ENCODE data around the gene IPO9. TPM values are rescaled to one million over a fixed set of nuclear protein-coding genes. Genes with fewer than 3 reads are reported as not detected.
"Not testable (repeated sequence)": the region's sequence is repeated elsewhere in the genome, so short reads cannot be mapped to it uniquely, and the experiment has no call there.

Gene IPO9
- polyA plus RNA-seq, 12 donors, result 26.6 to 82.6 (median 51.9) TPM; not detected in 1

DNA sequence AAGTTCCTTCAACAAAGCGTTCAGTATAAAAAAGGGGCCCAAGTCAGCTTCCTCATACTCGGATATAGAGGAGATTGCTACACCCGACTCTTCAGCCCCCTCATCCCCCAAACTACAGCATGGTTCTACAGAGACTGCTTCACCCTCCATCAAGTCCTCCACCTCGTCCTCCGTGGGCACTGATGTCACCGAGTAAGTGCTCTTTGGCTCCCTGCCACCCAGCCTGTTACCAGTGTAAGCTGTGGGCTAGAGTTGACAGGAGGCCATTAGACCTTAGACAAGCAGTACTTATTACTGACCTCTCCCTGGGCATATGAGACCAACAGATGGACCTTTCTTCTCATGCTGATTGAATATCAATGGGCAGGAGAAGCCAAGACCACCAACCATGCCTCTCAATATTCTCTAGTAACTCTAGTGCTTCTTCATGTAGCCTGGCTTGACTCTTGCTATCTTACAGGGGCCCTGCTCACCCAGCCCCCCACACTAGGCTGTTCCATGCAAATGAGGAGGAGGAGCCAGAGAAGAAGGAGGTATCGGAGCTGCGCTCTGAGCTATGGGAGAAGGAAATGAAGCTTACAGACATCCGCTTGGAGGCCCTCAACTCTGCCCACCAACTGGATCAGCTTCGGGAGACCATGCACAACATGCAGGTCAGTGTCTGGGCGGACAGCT is 20.9 kb upstream of the IPO9 start:
- no peak for DNase-seq

DNA sequence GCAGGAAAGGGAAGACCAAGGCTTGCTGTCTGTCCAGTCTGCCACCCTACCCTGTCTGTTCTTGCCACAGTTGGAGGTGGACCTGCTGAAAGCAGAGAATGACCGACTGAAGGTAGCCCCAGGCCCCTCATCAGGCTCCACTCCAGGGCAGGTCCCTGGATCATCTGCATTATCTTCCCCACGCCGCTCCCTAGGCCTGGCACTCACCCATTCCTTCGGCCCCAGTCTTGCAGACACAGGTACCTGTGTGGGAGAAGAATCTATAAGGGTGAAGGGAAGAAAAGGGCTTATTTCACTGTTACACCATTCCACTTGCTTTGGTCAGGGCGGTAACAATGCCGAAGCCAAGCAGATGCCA is 20.3 kb upstream of the IPO9 start:
- no peak for DNase-seq

DNA sequence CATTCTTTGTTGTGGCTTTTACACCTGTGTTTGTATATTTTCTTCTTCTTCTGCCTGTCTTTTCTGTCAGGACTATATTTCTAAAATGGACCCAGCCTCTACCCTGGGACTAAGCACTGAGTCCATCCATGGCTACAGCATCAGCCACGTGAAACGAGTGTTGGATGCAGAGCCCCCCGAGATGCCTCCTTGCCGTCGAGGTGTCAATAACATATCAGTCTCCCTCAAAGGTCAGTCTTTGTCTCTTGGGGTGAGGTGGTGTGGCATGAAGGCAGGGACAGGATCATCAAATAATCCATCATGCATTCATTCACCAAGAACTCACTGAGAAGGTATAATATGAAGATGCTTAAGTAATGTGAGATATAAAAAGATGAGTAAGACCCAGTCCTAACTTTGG is 19.1 kb upstream of the IPO9 start:
- DNase-seq, result no peak

DNA sequence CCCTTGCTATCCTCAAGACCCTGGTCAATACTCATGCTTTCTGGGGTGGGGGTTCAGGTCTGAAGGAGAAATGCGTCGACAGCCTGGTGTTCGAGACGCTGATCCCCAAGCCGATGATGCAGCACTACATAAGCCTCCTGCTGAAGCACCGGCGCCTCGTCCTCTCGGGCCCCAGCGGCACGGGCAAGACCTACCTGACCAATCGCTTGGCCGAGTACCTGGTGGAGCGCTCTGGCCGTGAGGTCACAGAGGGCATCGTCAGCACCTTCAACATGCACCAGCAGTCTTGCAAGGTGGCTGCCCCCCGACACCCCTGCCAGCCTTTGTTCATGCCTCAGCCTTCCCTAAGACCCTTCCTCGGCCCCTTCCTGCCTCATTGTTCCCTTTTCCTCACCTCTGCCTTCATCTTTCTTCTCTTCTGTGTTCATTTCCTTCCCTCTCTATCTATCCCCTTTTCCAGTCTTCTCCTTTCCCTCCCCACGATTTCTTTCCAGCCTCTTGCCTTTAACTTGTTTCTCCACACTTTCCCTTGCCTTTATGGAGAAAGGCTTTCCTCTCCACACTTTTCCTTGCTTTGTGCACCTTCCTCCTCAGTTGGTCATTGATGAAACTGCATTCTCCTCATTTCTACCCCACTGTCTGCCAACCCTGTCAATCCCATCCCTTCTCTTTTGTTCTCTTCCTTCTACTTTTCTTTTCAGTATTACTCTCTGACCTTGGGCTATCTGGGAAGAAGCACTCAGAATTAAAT is 18.3 kb upstream of the IPO9 start:
- DNase-seq, result no peak

DNA sequence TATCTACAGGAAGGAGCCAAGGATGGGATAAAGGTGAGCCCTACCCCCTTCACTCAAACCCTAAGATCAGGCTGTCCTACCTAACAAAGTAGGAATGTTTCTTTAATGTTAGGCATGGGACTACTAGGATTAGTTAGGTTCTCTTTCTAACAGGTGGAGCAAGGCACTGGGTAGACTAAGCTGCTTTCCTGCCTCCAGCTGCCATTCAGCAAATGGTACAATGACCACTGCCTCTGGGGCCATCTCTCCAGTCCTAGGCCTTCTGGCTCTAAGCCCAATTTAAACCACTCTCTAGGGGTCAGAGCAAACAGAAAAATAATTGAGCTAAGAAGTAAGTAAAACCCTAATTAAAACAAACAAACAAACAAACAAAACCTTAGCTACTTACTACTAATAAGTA is 15.7 kb upstream of the IPO9 start:
- no peak for DNase-seq

DNA sequence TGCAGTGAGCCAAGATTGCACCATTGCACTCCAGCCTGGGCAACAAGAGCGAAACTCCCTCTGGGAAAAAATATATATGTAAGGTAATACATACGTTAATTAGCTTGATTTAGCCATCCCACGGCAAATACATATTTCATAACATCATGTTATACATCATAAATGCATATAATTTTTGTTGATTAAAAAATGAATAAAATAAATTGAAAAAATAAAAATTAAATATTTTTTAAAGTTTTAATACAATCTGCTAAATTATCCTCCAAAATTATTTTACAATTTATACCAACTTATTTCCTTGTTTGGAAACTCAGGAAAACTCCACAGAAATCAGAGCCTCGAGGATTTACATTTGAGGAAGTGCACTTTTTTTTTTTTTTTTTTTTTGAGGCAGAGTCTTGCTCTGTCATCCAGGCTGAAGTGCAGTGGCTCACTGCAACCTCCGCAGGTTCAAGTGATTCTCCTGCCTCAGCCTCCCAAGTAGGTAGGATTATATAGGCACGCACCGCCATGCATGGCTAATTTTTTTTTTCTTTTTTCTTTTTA is 12.6 kb upstream of the IPO9 start:
- no peak for DNase-seq

DNA sequence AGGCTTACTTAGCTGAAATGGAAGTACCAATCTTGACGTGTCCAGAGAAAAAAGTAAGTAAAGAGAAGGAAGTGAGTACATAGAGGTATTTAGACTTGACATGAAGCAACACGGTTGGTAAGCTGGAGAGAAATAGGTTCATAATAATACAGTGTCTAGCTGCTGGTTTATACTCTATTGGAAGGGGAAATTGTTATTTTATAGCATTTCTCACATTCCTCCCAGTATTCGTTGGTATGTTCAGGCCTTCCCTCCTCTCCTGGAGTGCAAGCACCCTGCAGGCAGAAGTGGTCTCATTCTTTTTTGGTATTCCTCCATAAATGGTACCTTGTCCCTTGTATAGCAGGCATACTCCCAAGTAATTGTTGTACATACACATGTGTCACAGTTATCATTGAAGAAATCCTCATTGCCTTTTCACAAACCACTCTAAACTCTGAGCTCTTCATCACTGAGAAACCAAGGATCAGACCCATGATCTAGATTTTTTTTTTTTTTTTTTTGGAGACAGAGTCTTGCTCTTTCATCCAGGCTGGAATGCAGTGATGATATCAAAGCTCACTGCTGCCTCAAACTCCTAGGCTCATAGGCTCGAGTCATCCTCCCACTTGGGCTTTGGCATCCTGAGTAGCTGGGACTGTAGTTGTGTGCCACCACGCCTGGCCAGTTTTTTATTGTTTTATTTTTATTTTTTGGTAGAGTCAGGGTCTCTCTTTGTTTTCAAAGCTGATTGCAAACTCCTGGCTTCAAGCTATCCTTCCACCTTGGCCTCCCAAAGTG is 9.8 kb upstream of the IPO9 start:
- DNase-seq, result no peak

DNA sequence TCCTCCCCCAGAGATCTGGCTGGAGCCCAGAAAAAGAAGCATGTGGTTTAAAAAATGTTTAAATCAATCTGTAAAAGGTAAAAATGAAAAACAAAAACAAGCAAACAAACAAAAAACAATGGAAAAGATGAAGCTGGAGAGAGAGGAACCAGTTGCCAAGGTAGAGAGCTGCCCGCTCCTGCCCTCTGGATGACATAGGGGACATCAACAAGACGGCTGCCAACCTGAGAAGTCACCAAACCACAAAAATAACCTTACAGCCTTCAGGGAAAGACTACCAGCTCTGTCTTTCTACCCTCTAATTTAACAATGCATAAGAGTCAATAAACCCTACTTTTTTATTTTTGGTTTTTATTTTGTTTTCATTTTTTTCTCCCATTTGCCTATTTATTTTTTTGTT is 8.5 kb upstream of the IPO9 start:
- DNase-seq, result no peak

DNA sequence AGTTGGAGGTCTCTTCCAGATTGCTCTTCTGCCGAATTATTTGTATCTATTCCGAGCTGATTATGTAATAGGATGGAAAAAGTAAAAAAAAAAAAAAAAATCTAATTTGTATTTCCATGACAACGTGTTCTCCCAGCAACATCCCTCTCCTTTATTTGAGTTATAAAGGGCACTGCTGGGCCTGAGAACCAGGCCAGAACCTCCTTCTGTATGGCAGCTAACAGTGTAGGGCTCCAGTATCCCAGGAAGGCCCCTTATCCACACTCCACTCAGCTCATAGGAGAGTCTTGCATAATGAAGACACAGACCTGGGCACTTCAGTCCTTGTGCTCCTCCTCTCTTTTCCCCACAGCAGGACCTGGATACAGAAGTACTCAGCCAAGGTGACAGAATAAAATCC is 3.7 kb upstream of the IPO9 start:
- DNase-seq, result no peak

DNA sequence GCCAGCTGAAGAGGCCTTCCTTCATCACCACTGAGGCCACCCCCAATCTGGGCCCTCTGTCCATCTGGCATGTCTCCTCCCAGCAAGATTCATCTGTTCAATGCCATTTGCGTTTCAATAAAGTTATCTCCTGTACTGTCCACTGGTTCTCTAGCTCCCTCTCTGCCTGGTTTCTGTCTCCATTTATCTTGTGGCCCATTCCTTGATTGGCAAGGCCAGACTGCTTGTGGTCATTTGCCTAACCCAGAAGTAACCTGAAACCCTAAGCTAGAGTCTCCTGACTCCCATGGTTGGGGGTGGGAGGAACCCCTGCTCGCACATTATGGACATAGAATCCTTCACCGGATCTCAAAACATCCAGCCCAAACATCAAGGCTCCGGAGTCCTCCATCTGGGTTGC is 2.1 kb upstream of the IPO9 start:
- DNase-seq, result no peak

DNA sequence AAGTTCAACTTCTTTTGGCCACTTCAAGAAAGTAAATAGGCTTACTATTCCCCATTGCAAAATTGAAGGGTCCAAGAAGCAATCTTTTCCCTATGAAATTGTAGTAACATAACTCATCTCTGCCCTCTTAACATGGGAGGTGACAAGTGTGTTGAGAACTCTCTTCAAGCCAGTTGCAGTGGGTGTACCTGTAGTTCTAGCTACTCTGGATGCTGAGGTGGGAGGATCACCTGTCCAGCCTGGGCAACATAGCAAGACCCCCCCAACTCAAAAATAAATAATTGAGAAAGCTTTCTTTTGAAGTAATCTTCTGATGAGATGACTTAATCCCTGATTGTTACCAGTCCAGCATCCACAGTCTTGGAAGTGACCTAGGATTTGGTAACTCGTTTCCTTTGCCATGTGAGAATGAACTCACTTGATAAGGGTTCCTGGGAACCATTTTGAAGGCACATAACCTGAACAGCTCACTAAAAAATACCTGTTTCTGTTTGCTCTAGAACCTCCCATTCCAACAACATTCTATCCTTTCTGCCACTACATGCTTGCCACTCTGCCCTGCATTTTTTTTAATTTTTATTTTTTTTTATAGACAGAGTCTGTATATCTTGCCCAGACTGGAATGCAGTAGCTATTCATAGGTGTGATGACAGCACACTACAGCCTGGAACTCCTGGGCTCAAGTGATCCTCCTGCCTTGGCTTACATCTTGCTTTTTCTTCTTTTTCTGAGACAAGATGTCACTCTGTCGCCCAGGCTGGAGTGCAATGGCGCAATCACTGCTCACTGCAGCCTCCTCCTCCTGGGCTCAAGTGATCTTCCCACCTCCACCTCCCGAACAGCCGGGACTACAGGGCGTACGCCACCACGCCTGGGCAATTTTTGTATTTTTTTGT is 1.4 kb upstream of the IPO9 start:
- no peak for DNase-seq

DNA sequence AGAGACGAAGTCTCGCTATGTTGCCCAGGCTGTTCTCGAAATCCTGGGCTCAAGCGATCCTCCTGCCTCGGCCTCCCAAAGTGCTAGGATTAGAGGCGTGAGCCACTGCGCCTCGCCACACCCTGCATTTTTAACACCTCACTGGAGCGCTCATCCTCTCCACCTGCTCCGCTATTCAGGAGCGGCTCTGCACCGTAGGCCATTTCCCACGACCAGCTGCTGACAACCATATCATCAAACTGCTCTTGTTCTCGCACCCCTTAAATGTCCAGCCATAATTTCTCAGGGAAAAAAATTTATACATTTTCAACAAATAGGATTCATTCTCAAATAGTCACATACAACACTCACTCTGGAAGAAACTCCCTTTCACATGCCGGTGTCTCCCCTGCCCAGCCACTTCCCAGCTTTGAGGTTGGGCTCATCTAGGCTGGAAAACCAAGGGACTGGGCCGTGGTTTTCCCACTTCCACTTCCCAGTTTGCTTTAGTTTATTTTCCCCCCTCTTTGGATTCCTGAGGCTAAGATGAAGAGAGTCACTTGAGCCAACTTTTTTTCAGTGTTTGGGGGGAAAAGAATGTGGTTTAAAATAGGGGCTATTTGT is 639 bp upstream of the IPO9 start:
- DNase-seq, result no peak

DNA sequence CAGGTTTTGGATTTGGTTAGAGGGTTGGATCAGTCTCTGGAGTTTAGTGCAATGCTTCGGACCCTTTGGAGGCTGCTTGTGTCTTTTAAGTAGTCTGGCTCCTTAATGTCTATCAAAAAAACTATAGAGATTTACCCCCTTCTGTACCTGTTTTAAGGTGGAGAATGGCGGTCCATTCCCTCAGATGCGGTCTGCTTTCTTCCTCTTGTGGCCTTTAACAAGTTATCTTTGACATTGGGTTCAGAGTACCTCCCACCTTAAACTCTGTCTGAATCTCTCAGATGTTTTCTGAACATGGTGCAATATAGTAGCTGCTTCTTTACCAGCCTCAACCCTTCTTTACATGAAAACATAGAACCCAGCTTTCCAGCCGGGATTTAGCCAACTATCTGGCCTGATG is 2.4 kb downstream of the IPO9 start:
- no peak for DNase-seq

DNA sequence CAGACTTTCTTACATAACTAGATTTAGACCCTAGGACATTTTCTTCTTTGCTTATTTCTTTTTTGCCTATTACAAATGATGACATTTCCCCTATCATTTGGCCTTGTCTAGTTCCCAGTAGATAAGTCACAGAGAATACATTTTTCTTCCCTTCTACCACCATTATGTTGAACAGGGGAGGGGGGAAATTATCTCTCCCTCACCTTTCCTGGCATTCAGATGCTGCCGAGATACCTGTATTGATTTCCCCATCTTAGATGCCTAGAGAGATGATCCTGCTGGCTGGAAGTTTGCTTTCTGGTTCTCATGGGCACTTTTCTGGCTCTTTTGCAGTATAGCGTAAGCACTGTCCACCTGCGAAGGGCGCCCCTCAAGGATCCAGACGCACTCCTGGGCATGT is 5.7 kb downstream of the IPO9 start:
- no peak for DNase-seq

DNA sequence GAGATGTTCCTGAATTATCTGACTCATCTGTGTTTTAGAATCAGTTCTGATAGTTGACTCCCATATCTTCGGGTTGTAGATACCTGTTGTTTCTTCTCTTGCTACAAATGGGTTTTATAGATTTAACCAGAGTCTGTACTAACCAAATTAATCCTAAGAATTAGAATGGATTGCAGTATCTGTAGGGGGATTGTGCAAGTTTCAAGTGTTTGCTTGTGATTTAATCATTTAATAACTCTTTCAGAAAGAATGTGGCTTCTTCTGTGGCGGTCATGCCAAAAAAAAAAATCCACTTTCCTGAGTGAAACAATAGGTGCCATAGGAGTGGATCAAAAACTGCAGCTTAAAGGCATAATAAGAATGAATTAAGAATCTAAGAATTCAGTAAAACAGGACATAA is 9.4 kb downstream of the IPO9 start:
- DNase-seq, result no peak

DNA sequence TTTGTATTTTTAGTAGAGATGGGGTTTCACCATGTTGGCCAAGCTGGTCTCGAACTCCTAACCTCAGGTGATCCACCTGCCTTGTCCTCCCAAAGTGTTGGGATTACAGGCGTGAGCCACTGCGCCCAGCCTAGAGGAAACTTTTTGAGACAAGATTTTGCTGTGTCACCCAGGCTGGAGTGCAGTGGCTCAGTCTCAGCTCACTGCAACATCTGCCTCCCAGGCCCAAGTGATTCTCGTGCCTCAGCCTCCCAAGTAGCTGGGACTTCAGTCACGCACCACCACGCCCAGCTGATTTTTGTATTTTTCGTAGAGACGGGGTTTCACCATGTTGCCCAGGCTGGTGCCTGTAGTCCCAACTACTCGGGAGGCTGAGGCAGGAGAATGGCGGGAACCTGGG is 10.1 kb downstream of the IPO9 start:
- DNase-seq, result not testable (repeated sequence)

DNA sequence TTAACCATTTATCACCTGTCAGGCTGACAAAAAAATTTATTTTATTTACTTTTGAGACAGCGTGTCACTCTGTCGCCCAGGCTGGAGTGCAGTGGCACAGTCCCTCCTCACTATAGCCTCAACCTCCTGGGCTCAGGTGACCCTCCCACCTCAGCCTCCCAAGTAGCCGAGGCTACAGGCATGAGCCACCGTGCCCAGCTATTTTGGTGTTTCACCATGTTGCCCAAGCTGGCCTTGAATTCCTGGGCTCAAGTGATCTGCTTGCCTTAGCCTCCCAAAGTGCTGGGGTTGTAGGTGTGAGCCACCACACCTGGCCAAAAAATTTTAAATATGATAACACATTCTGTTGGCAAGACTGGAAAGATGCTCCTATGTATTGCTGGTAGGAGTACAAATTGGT is 11.1 kb downstream of the IPO9 start:
- no peak for DNase-seq

DNA sequence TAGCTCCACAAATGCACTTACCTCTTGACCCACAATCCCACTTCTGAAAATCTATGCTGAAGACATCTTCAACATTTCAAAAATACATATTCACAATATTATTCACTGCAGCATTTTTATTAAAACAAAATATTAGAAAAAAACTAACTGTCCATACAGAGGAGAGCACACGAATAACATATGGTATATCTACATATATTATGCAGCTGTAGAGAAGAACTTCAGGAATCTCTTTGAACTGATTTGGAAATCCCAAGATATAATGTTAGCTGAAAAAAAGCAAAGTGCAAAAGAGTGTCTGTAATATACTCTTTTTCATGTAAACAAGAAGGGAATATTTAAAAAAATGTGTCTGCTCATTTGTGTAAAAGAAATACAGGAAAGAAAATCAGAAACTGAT is 11.5 kb downstream of the IPO9 start:
- DNase-seq, result no peak

DNA sequence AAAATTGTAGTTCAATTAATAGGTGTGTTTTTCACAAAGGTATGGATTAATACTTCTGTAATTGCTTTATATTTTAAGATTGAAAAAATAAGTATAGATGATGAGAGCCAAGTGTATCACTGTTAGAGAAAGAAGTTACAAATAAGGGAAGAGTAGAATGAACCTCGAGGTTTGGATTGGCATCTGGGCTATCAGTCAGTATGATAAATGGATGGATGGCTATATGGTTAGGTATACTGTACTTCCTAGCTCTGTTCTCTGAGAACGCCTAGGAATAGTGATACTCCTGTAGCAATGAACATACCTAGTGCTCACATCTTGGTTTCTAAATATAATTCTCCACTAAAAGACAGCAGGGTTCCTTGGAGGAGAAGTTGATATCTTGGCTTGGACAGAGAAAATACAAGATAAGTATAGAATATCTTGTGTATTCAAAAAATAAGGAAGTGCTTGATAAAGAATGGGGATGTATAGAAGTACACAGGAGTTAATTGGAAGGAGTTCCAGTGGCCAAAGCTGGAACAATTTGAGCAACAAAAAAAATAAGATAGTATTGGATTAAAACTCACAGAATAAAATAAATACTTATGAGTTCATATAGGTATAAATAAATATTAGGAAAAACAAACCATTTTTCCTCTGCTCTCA is 12.4 kb downstream of the IPO9 start:
- no peak for DNase-seq

DNA sequence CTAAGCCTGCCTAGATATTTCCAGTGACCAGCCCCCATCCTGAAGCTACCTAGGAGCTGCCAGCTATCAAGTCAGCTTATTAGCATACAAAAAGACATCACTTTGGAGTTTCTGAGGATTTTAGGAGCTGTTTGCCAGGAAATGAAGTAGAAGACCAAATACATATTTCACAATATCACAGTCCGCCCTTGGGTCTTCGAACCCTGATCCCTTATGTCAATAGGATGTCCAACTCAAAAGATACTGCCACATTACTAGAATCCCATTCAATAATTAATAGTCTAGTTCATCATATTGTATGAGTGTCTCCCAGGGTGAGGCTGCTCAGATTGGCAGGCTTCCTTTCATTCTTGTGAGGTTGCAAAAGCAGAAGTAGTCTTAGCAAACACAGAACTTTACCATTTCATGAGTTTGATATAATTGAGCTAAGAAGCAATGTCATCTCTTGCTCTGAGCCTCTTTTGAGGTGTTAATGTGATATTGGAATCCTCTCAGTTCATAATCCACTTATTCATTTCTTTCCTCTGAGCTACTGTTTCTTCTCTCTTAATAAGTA is 13.6 kb downstream of the IPO9 start:
- DNase-seq, result no peak
